Fibroblast of the aortic adventitia (primary cell): ENCODE data around the gene STARD3. TPM values are rescaled to one million over a fixed set of nuclear protein-coding genes. Genes with fewer than 3 reads are reported as not detected.
"Not testable (repeated sequence)": the region's sequence is repeated elsewhere in the genome, so short reads cannot be mapped to it uniquely, and the experiment has no call there.

Experiments
- DNase-seq: peaks from one replicate; pipeline ENCODE4 v3.0.0-alpha.2; 2010; ENCODE audit warnings: low read depth
- H3K4me3 ChIP-seq: 2 replicates; pipeline ENCODE4 v1.5.1; 2011; ENCODE audit warnings: low read depth, mild to moderate bottlenecking, control low read depth, low read length, moderate library complexity
- total RNA-seq: library from RNA; depleted of rRNA; stranded (reverse); fragments of >200 nt; gene quantifications from 2 replicates; pipeline ENCODE4 v1.2.3, GENCODE V29; 2012; ENCODE audit warnings: low replicate concordance
- TF ChIP-seq, protein P1 (sequence below): IDR thresholded peaks from 2 replicates; pipeline ENCODE4 v1.5.1; 2011; ENCODE audit warnings: mild to moderate bottlenecking, low read length, control low read depth, inconsistent platforms; ENCODE audit not compliant: insufficient read depth

The STARD3 gene
- total RNA-seq, 1 donor = 20.8 TPM

DNA sequence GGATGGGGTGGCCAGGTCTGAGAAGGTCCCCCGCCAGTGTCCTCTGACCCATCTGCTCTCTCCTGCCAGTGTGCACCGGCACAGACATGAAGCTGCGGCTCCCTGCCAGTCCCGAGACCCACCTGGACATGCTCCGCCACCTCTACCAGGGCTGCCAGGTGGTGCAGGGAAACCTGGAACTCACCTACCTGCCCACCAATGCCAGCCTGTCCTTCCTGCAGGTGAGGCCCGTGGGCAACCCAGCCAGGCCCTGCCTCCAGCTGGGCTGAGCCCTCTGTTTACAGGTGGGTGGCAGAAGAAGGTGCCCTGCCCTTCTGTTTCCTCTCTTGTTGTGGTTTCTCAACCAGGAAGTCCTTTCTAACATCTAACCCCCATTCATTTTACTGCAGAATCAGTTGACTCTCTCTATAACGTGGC lies 70.0 kb downstream of the STARD3 start:
- H3K4me3 ChIP-seq = no peak overlapping the region
- DNase-seq = no peak
- TF ChIP-seq, protein P1, sequence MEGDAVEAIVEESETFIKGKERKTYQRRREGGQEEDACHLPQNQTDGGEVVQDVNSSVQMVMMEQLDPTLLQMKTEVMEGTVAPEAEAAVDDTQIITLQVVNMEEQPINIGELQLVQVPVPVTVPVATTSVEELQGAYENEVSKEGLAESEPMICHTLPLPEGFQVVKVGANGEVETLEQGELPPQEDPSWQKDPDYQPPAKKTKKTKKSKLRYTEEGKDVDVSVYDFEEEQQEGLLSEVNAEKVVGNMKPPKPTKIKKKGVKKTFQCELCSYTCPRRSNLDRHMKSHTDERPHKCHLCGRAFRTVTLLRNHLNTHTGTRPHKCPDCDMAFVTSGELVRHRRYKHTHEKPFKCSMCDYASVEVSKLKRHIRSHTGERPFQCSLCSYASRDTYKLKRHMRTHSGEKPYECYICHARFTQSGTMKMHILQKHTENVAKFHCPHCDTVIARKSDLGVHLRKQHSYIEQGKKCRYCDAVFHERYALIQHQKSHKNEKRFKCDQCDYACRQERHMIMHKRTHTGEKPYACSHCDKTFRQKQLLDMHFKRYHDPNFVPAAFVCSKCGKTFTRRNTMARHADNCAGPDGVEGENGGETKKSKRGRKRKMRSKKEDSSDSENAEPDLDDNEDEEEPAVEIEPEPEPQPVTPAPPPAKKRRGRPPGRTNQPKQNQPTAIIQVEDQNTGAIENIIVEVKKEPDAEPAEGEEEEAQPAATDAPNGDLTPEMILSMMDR = no peak

DNA sequence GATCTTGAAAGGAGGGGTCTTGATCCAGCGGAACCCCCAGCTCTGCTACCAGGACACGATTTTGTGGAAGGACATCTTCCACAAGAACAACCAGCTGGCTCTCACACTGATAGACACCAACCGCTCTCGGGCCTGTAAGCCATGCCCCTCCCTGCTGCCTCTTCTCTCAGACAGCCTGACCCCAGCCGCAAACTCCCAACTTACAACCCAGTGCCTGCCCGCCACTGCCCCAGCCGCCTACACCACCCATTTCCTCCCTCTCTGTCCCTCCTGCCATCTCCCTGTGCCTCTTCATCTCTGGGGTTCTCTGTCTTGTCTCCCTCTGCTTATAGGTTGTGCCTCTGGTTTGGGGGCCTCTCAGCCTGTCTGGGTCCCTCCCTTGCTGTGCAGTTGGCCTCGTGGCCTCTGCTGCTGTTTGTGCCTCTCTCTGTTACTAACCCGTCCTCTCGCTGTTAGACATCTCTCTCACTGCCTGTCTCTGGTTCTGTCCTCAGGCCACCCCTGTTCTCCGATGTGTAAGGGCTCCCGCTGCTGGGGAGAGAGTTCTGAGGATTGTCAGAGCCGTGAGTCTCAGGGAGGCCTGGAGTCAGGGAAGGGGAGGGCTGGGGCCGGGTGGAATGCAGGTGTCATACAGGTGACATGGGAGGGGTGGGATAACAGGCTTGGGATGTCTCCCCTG lies 72.5 kb downstream of the STARD3 start:
- no peak overlapping the region for H3K4me3 ChIP-seq
- TF ChIP-seq, protein P1 = no peak
- DNase-seq = no peak

DNA sequence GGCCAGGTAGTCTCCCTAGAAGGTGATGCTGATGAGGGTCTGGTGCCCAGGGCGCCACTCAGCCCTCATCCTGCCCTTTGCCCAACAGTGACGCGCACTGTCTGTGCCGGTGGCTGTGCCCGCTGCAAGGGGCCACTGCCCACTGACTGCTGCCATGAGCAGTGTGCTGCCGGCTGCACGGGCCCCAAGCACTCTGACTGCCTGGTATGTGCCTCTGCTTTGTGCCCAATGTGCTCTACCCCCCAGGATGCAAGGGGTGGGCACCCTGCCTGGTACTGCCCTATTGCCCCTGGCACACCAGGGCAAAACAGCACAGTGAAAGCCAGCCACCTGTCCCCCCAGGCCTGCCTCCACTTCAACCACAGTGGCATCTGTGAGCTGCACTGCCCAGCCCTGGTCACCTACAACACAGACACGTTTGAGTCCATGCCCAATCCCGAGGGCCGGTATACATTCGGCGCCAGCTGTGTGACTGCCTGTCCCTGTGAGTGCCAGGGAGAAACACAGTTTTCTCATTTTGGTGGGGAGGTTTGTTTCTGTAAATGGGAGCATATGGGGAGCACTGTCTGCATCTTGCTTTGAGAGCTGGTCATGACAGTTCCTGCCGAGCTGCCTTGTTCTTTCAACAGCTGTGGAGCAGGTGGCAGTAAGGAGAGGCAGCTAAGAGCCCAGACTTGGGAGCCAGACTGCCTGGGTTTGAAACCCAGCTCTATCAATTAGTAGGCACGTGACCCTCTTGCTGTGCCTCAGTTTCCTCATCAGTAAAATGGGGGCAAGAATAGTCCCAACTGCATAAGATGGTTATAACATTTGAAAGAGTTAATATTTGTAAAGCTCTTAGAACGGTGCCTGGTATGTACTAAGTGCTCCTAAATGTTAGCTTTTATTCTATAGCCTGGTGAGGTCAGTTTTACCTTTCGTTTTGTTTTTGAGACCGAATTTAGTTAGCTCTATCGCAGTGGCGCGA lies 73.3 kb downstream of the STARD3 start:
- DNase-seq = no peak
- no peak overlapping the region for H3K4me3 ChIP-seq
- TF ChIP-seq, protein P1 = no peak

DNA sequence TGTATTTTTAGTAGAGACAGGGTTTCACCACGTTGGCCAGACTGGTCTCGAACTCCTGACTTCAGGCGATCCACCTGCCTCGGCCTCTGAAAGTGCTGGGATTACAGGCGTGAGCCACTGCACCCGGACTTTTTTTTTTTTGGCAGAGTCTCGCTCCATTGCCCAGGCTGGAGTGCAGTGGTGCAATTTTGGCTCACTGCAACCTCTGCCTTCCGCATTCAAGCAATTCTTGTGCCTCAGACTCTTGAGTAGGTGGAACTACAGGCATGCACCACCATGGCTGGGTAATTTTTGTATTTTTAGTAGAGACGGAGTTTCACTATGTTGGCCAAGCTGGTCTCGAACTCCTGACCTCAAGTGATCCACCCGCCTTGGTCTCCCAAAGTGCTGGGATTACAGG lies 74.1 kb downstream of the STARD3 start:
- not testable (repeated sequence) for H3K4me3 ChIP-seq, DNase-seq

DNA sequence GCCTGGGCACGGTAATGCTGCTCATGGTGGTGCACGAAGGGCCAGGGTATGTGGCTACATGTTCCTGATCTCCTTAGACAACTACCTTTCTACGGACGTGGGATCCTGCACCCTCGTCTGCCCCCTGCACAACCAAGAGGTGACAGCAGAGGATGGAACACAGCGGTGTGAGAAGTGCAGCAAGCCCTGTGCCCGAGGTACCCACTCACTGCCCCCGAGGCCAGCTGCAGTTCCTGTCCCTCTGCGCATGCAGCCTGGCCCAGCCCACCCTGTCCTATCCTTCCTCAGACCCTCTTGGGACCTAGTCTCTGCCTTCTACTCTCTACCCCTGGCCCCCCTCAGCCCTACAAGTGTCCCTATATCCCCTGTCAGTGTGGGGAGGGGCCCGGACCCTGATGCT lies 74.9 kb downstream of the STARD3 start:
- TF ChIP-seq, protein P1 = no peak
- H3K4me3 ChIP-seq = no peak overlapping the region

More for the DNA sequence above, 74.9 kb downstream of the STARD3 start:
- DNase-seq = no peak

Other genes with a start within 250 kb of the STARD3 start
- 7.4 and 19.4 TPM in 2 replicates for gene FBXL20, start 235.5 kb upstream of the STARD3 start, total RNA-seq
- gene MED1, start 185.9 kb upstream of the STARD3 start, total RNA-seq = 21.6 and 31.7 TPM in 2 replicates
- 27.6 and 43.9 TPM in 2 replicates for gene CDK12, start 175.7 kb upstream of the STARD3 start, total RNA-seq
- gene NEUROD2, start 29.2 kb upstream of the STARD3 start, total RNA-seq = not detected in 2 replicates
- gene PPP1R1B, start 10.2 kb upstream of the STARD3 start, total RNA-seq = 4.1 and 9.0 TPM in 2 replicates
- gene TCAP, start 28.2 kb downstream of the STARD3 start, total RNA-seq = 0.36 and 0.49 TPM in 2 replicates
- gene PNMT, start 31.3 kb downstream of the STARD3 start, total RNA-seq = not detected in 2 replicates
- 9.7 and 11.1 TPM in 2 replicates for gene PGAP3, start 50.9 kb downstream of the STARD3 start, total RNA-seq
- 37.4 and 67.0 TPM in 2 replicates for gene ERBB2, start 62.9 kb downstream of the STARD3 start, total RNA-seq
- 33.1 and 76.0 TPM in 2 replicates for gene MIEN1, start 93.4 kb downstream of the STARD3 start, total RNA-seq
- 1.7 TPM in 1 of 2 replicates, not detected in the other for gene GRB7, start 100.8 kb downstream of the STARD3 start, total RNA-seq
- gene IKZF3, start 227.2 kb downstream of the STARD3 start, total RNA-seq = not detected in 2 replicates
- not detected in 2 replicates for gene ZPBP2, start 231.1 kb downstream of the STARD3 start, total RNA-seq